Hepatocyte (in vitro differentiated cells): ENCODE measurements around the gene SOCS2.

Experiments
- EZH2phosphoT487 ChIP-seq: fragments of 200-600 bp; sonication (generic); IDR thresholded peaks from one replicate; pipeline ENCODE4 v1.6.1; 2018; ENCODE audit warnings: antibody characterized with exemption, mild to moderate bottlenecking, low read depth, moderate library complexity; ENCODE audit not compliant: unreplicated experiment, severe bottlenecking
- TF ChIP-seq, protein P1 (sequence below): fragments of 200-600 bp; sonication (generic); IDR thresholded peaks from 2 replicates; pipeline ENCODE4 v1.5.1; 2016; ENCODE audit warnings: antibody characterized with exemption, mild to moderate bottlenecking; ENCODE audit not compliant: poor library complexity

DNA sequence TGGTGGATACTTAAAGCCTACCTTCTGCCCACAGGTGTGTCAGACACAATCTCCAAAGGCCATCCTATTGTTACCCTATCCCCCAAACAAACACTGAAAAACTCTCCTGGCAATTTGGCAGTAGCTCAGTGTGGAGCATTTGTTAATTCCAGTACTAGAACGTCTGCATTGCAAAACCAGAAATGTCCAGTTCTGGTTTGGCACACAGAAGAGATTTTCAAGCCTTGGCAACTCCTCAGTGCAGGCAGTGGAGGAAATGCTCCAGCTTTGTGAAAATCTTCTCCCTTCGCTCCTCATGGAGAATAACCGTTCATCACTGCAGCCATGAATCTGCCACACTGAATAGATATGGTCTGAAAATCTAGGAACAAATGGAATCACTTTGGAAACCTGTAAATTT, 5.3 kb upstream of the SOCS2 start:
- TF ChIP-seq, protein P1, sequence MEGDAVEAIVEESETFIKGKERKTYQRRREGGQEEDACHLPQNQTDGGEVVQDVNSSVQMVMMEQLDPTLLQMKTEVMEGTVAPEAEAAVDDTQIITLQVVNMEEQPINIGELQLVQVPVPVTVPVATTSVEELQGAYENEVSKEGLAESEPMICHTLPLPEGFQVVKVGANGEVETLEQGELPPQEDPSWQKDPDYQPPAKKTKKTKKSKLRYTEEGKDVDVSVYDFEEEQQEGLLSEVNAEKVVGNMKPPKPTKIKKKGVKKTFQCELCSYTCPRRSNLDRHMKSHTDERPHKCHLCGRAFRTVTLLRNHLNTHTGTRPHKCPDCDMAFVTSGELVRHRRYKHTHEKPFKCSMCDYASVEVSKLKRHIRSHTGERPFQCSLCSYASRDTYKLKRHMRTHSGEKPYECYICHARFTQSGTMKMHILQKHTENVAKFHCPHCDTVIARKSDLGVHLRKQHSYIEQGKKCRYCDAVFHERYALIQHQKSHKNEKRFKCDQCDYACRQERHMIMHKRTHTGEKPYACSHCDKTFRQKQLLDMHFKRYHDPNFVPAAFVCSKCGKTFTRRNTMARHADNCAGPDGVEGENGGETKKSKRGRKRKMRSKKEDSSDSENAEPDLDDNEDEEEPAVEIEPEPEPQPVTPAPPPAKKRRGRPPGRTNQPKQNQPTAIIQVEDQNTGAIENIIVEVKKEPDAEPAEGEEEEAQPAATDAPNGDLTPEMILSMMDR: no peak
- no peak for TF ChIP-seq EZH2phosphoT487
